CD4-positive, alpha-beta memory T cell (primary cell): Measurements from ENCODE around the gene MINK1. TPM values are rescaled to one million over a fixed set of nuclear protein-coding genes. Genes with fewer than 3 reads are reported as not detected.
"Not testable (repeated sequence)": the region's sequence is repeated elsewhere in the genome, so short reads cannot be mapped to it uniquely, and the experiment has no call there.

Source experiments
- CTCF ChIA-PET: fragments of 350-600 bp; sonication (Branson Sonifier 250); formaldehyde crosslinking; loops from one replicate; lab custom pipeline; 2021; ENCODE audit warnings: inconsistent platforms; ENCODE audit not compliant: partially characterized antibody; lab: Charles Lee
- POLR2A ChIA-PET: fragments of 350-600 bp; sonication (Branson Sonifier 250); formaldehyde crosslinking; loops from one replicate; lab custom pipeline; 2021; ENCODE audit not compliant: partially characterized antibody; lab: Charles Lee
- DNase-seq, 5 donors: peaks; one replicate each; pipeline versions ENCODE4 v3.0.0 to v3.0.0-alpha.2; 2020 to 2022; ENCODE audit warnings: mixed read lengths in 1 of 5
- H3K27ac ChIP-seq: one replicate; pipeline ENCODE4 v1.7.0; 2013; ENCODE audit warnings: low read depth, low read length
- H3K27me3 ChIP-seq: 2 replicates; pipeline ENCODE4 v1.7.0; 2013; ENCODE audit warnings: mild to moderate bottlenecking, low read length, moderate library complexity; ENCODE audit not compliant: insufficient read depth
- H3K36me3 ChIP-seq: 2 replicates; pipeline ENCODE4 v1.7.0; 2013; ENCODE audit warnings: mild to moderate bottlenecking, low read length, moderate library complexity; ENCODE audit not compliant: insufficient read depth
- H3K4me1 ChIP-seq: 2 replicates; pipeline ENCODE4 v1.7.0; 2013; ENCODE audit warnings: mild to moderate bottlenecking, low read length, moderate library complexity; ENCODE audit not compliant: insufficient read depth
- H3K4me3 ChIP-seq, 2 donors: one replicate each; pipeline ENCODE4 v1.7.0; 2013; ENCODE audit warnings: low read length in 2 of 2, mild to moderate bottlenecking in 1 of 2
- H3K9me3 ChIP-seq, 2 donors: one replicate each; pipeline ENCODE4 v1.7.0; 2013; ENCODE audit warnings: low read length in 2 of 2, control low read depth in 1 of 2; ENCODE audit not compliant: control insufficient read depth in 1 of 2
- H3K27ac Mint-ChIP-seq, 7 donors: one replicate each; pipeline ENCODE4 v1.8.0; 2020 to 2021; ENCODE audit warnings: mixed read lengths in 7 of 7, mild to moderate bottlenecking in 6 of 7, inconsistent platforms in 3 of 7, moderate library complexity in 3 of 7
- H3K27me3 Mint-ChIP-seq, 2 donors: one replicate each; pipeline ENCODE4 v1.8.0; 2020 to 2021; ENCODE audit warnings: mixed read lengths in 2 of 2
- H3K36me3 Mint-ChIP-seq, 2 donors: one replicate each; pipeline ENCODE4 v1.8.0; 2020 to 2021; ENCODE audit warnings: mixed read lengths in 2 of 2, inconsistent platforms in 1 of 2, mild to moderate bottlenecking in 1 of 2
- H3K4me1 Mint-ChIP-seq, 4 donors: one replicate each; pipeline ENCODE4 v1.8.0; 2020 to 2021; ENCODE audit warnings: mixed read lengths in 4 of 4, mild to moderate bottlenecking in 1 of 4
- H3K4me3 Mint-ChIP-seq, 8 donors: one replicate each; pipeline ENCODE4 v1.8.0; 2020 to 2021; ENCODE audit warnings: mixed read lengths in 8 of 8, mild to moderate bottlenecking in 7 of 8, moderate library complexity in 6 of 8, inconsistent platforms in 3 of 8
- H3K9me3 Mint-ChIP-seq, 8 donors: one replicate each; pipeline ENCODE4 v1.8.0; 2020 to 2021; ENCODE audit warnings: mixed read lengths in 8 of 8, mild to moderate bottlenecking in 5 of 8, inconsistent platforms in 3 of 8, moderate library complexity in 1 of 8
- intact Hi-C: fragments of 100-400 bp; cut with micrococcal nuclease; formaldehyde crosslinking; loops from one replicate; pipeline ENCODE4 v1.15.1; 2023
- polyA plus RNA-seq, 2 donors: library from polyadenylated mRNA; unstranded; fragments of 300-500 nt; fragmentation: Illumina TruSeq; gene quantifications; one replicate each; pipeline ENCODE4 v1.2.3, GENCODE V29; 2021
- total RNA-seq, 2 experiments: library from RNA; stranded (reverse); gene quantifications; one replicate each; pipeline ENCODE4 v1.2.3, GENCODE V29; 2021

Gene MINK1
- total and polyA plus RNA-seq, 4 experiments from 2014 or later, result 4.3 to 139 (median 88.6) TPM

- intact Hi-C loops, H3K4me3 ChIP-seq, H3K27me3 ChIP-seq, H3K36me3 Mint-ChIP-seq, H3K27me3 Mint-ChIP-seq, H3K9me3 Mint-ChIP-seq, H3K4me3 Mint-ChIP-seq, DNase-seq, H3K36me3 ChIP-seq, H3K27ac Mint-ChIP-seq, H3K27ac ChIP-seq, H3K9me3 ChIP-seq, POLR2A ChIA-PET: not testable (repeated sequence)
- CTCF ChIA-PET, result interaction anchor here (3.4 kb wide), 1 partner anchor 60 kb away, joined by 24 read pairs; the partner anchor contains the start of gene SPAG7
- peaks cover 14 to 24% (median 20%) of the 10 kb centered on the region in 4 donors for H3K4me1 Mint-ChIP-seq
- H3K4me1 ChIP-seq, result peaks cover 32% of the 10 kb centered on the region
These were observed 73.5 kb downstream of the MINK1 start for GRCh38 chr17:4906642-4907041.

GRCh38 chr17:4908301-4908700, 75.2 kb downstream of the MINK1 start:
- no peak overlapping the region for H3K27ac Mint-ChIP-seq
- H3K9me3 Mint-ChIP-seq, result no peaks in the 10 kb centered on the region
- H3K27me3 Mint-ChIP-seq, result no peaks in the 10 kb centered on the region
- no peaks in the 10 kb centered on the region for H3K9me3 ChIP-seq
- no peak overlapping the region for H3K4me3 Mint-ChIP-seq
- peaks cover 22% of the 10 kb centered on the region for H3K4me1 ChIP-seq
- peaks cover 4 to 11% (median 6%) of the 10 kb centered on the region in 4 donors for H3K4me1 Mint-ChIP-seq
- ChIA-PET POLR2A (interaction anchor here (0.7 to 2.4 kb wide), 10 partner anchors 9 to 78 kb away, joined by 3 to 46 read pairs (median 4); partner anchors contain the start of genes C17orf107, RNF167, SLC25A11 and SPAG7), CTCF (interaction anchor here (0.8 to 4.1 kb wide), 25 partner anchors 9 to 341 kb away, joined by 3 to 41 read pairs (median 5); partner anchors contain the start of genes ARRB2, C17orf107, CAMTA2 and ENO3)
- H3K36me3 ChIP-seq, result no peaks in the 10 kb centered on the region
- H3K27me3 ChIP-seq, result no peaks in the 10 kb centered on the region
- no peak for DNase-seq
- intact Hi-C loops, result no loop called here
- H3K27ac ChIP-seq, result peak overlapping the region; percentile 5
- no peaks in the 10 kb centered on the region for H3K36me3 Mint-ChIP-seq
- H3K4me3 ChIP-seq, result no peak overlapping the region

GRCh38 chr17:4908711-4909496, 75.8 kb downstream of the MINK1 start:
- H3K27me3 Mint-ChIP-seq, result no peaks in the 10 kb centered on the region
- peaks cover 0 to 2% (median 0%) of the 10 kb centered on the region in 8 donors for H3K9me3 Mint-ChIP-seq
- intact Hi-C loops, result loop anchor here (1.0 kb wide), 5 partner anchors 47 to 153 kb away; partner anchors contain the start of genes CAMTA2 and SPAG7
- H3K36me3 Mint-ChIP-seq, result no peaks in the 10 kb centered on the region
- ChIA-PET CTCF (interaction anchor here (0.7 to 4.1 kb wide), 29 partner anchors 9 to 342 kb away, joined by 3 to 41 read pairs (median 5); partner anchors contain the start of genes ARRB2, C17orf107, CAMTA2 and ENO3), POLR2A (interaction anchor here (0.6 to 2.4 kb wide), 13 partner anchors 9 to 78 kb away, joined by 3 to 46 read pairs (median 5); partner anchors contain the start of genes C17orf107, RNF167, SLC25A11 and SPAG7)
- H3K27me3 ChIP-seq, result no peaks in the 10 kb centered on the region
- H3K4me3 ChIP-seq, result no peak overlapping the region
- peaks cover 0 to 6% (median 1%) of the 10 kb centered on the region in 4 donors for H3K4me1 Mint-ChIP-seq
- H3K27ac ChIP-seq, result peak overlapping the region; percentile 5
- no peak overlapping the region for H3K4me3 Mint-ChIP-seq
- peak; percentile 73 to 76 (median 76) for DNase-seq
- H3K36me3 ChIP-seq, result no peaks in the 10 kb centered on the region
- H3K4me1 ChIP-seq, result peaks cover 16% of the 10 kb centered on the region
- H3K27ac Mint-ChIP-seq, result no peak overlapping the region
- H3K9me3 ChIP-seq, result no peaks in the 10 kb centered on the region

- peaks cover 7% of the 10 kb centered on the region for H3K4me1 ChIP-seq
- no peaks in the 10 kb centered on the region for H3K36me3 ChIP-seq
- H3K9me3 ChIP-seq, result no peaks in the 10 kb centered on the region
- Mint-ChIP-seq H3K4me3 (no peak overlapping the region), H3K9me3 (peaks cover 0 to 2% (median 0%) of the 10 kb centered on the region in 8 donors), H3K4me1 (no peaks in the 10 kb centered on the region), H3K27ac (no peak overlapping the region), H3K27me3 (no peaks in the 10 kb centered on the region), H3K36me3 (no peaks in the 10 kb centered on the region)
- intact Hi-C loops, result no loop called here
- POLR2A ChIA-PET, result interaction anchor here (1.0 kb wide), 1 partner anchor 26 kb away, joined by 3 read pairs; the partner anchor contains the start of genes RNF167 and SLC25A11
- no peaks in the 10 kb centered on the region for H3K27me3 ChIP-seq
- no peak overlapping the region for H3K27ac ChIP-seq
- CTCF ChIA-PET, result no interaction called here
- H3K4me3 ChIP-seq, result no peak overlapping the region
- no peak for DNase-seq
These were observed 80.9 kb downstream of the MINK1 start for GRCh38 chr17:4913994-4914393.

GRCh38 chr17:4914551-4914950, 81.4 kb downstream of the MINK1 start:
- H3K9me3 Mint-ChIP-seq, H3K27me3 Mint-ChIP-seq, H3K4me3 Mint-ChIP-seq, H3K27ac ChIP-seq, H3K36me3 Mint-ChIP-seq, H3K27me3 ChIP-seq, DNase-seq, H3K4me1 ChIP-seq, H3K4me1 Mint-ChIP-seq, CTCF ChIA-PET, H3K9me3 ChIP-seq, intact Hi-C loops, H3K4me3 ChIP-seq, H3K36me3 ChIP-seq, H3K27ac Mint-ChIP-seq: not testable (repeated sequence)
- POLR2A ChIA-PET, result interaction anchor here (1.0 kb wide), 1 partner anchor 26 kb away, joined by 3 read pairs; the partner anchor contains the start of genes RNF167 and SLC25A11

- Mint-ChIP-seq H3K9me3 (no peaks in the 10 kb centered on the region), H3K4me3 (no peak overlapping the region), H3K36me3 (no peaks in the 10 kb centered on the region), H3K27ac (peak overlapping the region in 2 of 7 donors; percentile 6 to 91), H3K4me1 (no peaks in the 10 kb centered on the region), H3K27me3 (no peaks in the 10 kb centered on the region)
- POLR2A ChIA-PET, result interaction anchor here (0.5 kb wide), 1 partner anchor 163 kb away, joined by 4 read pairs; no protein-coding TSS in a partner anchor
- H3K27ac ChIP-seq, result no peak overlapping the region
- DNase-seq, result no peak
- H3K36me3 ChIP-seq, result no peaks in the 10 kb centered on the region
- H3K27me3 ChIP-seq, result no peaks in the 10 kb centered on the region
- CTCF ChIA-PET, result interaction anchor here (1.4 to 4.2 kb wide), 2 partner anchors 10 to 68 kb away, joined by 5 to 14 read pairs; partner anchors contain the start of gene CAMTA2
- no peaks in the 10 kb centered on the region for H3K4me1 ChIP-seq
- intact Hi-C loops, result no loop called here
- no peak overlapping the region for H3K4me3 ChIP-seq
- no peaks in the 10 kb centered on the region for H3K9me3 ChIP-seq
These were observed 86.4 kb downstream of the MINK1 start for GRCh38 chr17:4919511-4920047.
